Liver (tissue), 9 donors: Measurements from ENCODE around the gene SLAIN1. TPM values are rescaled to one million over a fixed set of nuclear protein-coding genes. Genes with fewer than 3 reads are reported as not detected.

Experiments
- DNase-seq: peaks from one replicate; pipeline ENCODE4 v3.0.0-alpha.2; 2017; ENCODE audit warnings: low spot score
- H3K27ac ChIP-seq, 2 donors: one replicate each; pipeline ENCODE4 v1.7.0; 2013; ENCODE audit warnings: inconsistent platforms in 2 of 2, low read length in 2 of 2, control low read depth in 1 of 2, low read depth in 1 of 2, mild to moderate bottlenecking in 1 of 2
- H3K27me3 ChIP-seq, 4 donors: one replicate each; pipeline versions ENCODE4 v1.6.1 to v1.7.0; 2013; ENCODE audit warnings: low read length in 3 of 4, inconsistent platforms in 1 of 4, mild to moderate bottlenecking in 1 of 4, moderate library complexity in 1 of 4; ENCODE audit not compliant: control insufficient read depth in 4 of 4, insufficient read depth in 4 of 4
- H3K36me3 ChIP-seq, 4 donors: one replicate each; pipeline versions ENCODE4 v1.6.1 to v1.7.0; 2013; ENCODE audit warnings: low read length in 3 of 4, mild to moderate bottlenecking in 3 of 4, low read depth in 1 of 4, moderate library complexity in 1 of 4; ENCODE audit not compliant: control insufficient read depth in 4 of 4, insufficient read depth in 3 of 4
- H3K4me1 ChIP-seq, 4 donors: one replicate each; pipeline versions ENCODE4 v1.6.1 to v1.7.0; 2013; ENCODE audit warnings: low read length in 3 of 4, mild to moderate bottlenecking in 3 of 4, moderate library complexity in 1 of 4; ENCODE audit not compliant: control insufficient read depth in 4 of 4, insufficient read depth in 4 of 4
- H3K4me3 ChIP-seq, 3 donors: one replicate each; pipeline versions ENCODE4 v1.6.1 to v1.7.0; 2013; ENCODE audit warnings: low read length in 3 of 3, control low read depth in 1 of 3, low read depth in 1 of 3, mild to moderate bottlenecking in 1 of 3
- H3K9ac ChIP-seq, 2 donors: one replicate each; pipeline ENCODE4 v1.7.0; 2013; ENCODE audit warnings: low read length in 2 of 2, mild to moderate bottlenecking in 2 of 2, moderate library complexity in 2 of 2, control low read depth in 1 of 2, low read depth in 1 of 2
- H3K9me3 ChIP-seq, 4 donors: one replicate each; pipeline versions ENCODE4 v1.6.1 to v1.7.0; 2013; ENCODE audit warnings: low read length in 3 of 4; ENCODE audit not compliant: control insufficient read depth in 4 of 4
- ATF3 ChIP-seq: IDR thresholded peaks from 2 replicates; pipeline ENCODE4 v1.6.1; 2016; ENCODE audit warnings: antibody characterized with exemption
- CTCF ChIP-seq: fragments of 150-350 bp; IDR thresholded peaks from 2 replicates; pipeline ENCODE4 v1.5.1; 2017; ENCODE audit warnings: improper control_type of control experiment, low read depth, low read length; ENCODE audit not compliant: missing input control
- FOXA1 ChIP-seq: IDR thresholded peaks from 2 replicates; pipeline ENCODE4 v1.6.1; 2016; ENCODE audit warnings: antibody characterized with exemption
- FOXA2 ChIP-seq: IDR thresholded peaks from 2 replicates; pipeline ENCODE4 v1.6.1; 2016; ENCODE audit warnings: antibody characterized with exemption
- GABPA ChIP-seq, 2 donors: IDR thresholded peaks in 1 of 2; conservative IDR thresholded peaks in 1 of 2; 2 replicates each; pipeline ENCODE4 v1.6.1; 2016; ENCODE audit warnings: antibody characterized with exemption in 2 of 2, mild to moderate bottlenecking in 1 of 2, moderate library complexity in 1 of 2
- HNF4A ChIP-seq, 2 donors: conservative IDR thresholded peaks; 2 replicates each; pipeline ENCODE4 v1.6.1; 2016; ENCODE audit warnings: antibody characterized with exemption in 2 of 2, mild to moderate bottlenecking in 2 of 2
- HNF4G ChIP-seq: IDR thresholded peaks from 2 replicates; pipeline ENCODE4 v1.6.1; 2016; ENCODE audit warnings: antibody characterized with exemption
- JUND ChIP-seq, 2 donors: IDR thresholded peaks; 2 replicates each; pipeline ENCODE4 v1.6.1; 2016; ENCODE audit warnings: antibody characterized with exemption in 2 of 2
- MAX ChIP-seq: IDR thresholded peaks from 2 replicates; pipeline ENCODE4 v1.6.1; 2016; ENCODE audit warnings: antibody characterized with exemption
- NR2F2 ChIP-seq: IDR thresholded peaks from 2 replicates; pipeline ENCODE4 v1.6.1; 2016; ENCODE audit warnings: antibody characterized with exemption
- RAD21 ChIP-seq, 2 donors: IDR thresholded peaks; 2 replicates each; pipeline ENCODE4 v1.6.1; 2016; ENCODE audit warnings: antibody characterized with exemption in 2 of 2, mild to moderate bottlenecking in 2 of 2
- RXRA ChIP-seq, 2 donors: IDR thresholded peaks; 2 replicates each; pipeline ENCODE4 v1.6.1; 2017 to 2018; ENCODE audit warnings: antibody characterized with exemption in 2 of 2, mild to moderate bottlenecking in 1 of 2
- TAF1 ChIP-seq: conservative IDR thresholded peaks from 2 replicates; pipeline ENCODE4 v1.6.1; 2016; ENCODE audit warnings: antibody characterized with exemption, mild to moderate bottlenecking
- YY1 ChIP-seq: IDR thresholded peaks from 2 replicates; pipeline ENCODE4 v1.6.1; 2016; ENCODE audit warnings: antibody characterized with exemption, mild to moderate bottlenecking
- WGBS: extraction: QIAGEN DNeasy Blood & Tissue Kit; methylation state at CpG from one replicate; pipeline ENCODE4 v1.1.7; 2013; 5-methylcytosine and 5-hydroxymethylcytosine counted together
- polyA plus RNA-seq, 2 donors: library from polyadenylated mRNA; stranded (reverse) in 1 of 2; unstranded in 1 of 2; fragments of 200-250 nt in 1 of 2; fragments of >200 nt in 1 of 2; fragmentation: Nextera tagmentation in 1 of 2; extraction: Ambion mirVana in 1 of 2; gene quantifications; one replicate each; pipeline versions ENCODE4 v1.2.1 to v1.2.3, GENCODE V29; 2013 to 2015
- total RNA-seq, 2 donors: library from RNA; depleted of rRNA; stranded (reverse); fragments of >200 nt; gene quantifications; one replicate each; pipeline ENCODE4 v1.2.3, GENCODE V29; 2014
- TF ChIP-seq, protein P1 (sequence below): IDR thresholded peaks from 2 replicates; pipeline ENCODE4 v1.6.1; 2016; ENCODE audit warnings: antibody characterized with exemption, mild to moderate bottlenecking
- TF ChIP-seq, protein P2 (sequence below): IDR thresholded peaks from 2 replicates; pipeline ENCODE4 v1.6.1; 2016; ENCODE audit warnings: antibody characterized with exemption
- donor health status: healthy.
- donor health status: healthy.
- donor health status: healthy.
- donor health status: healthy.
- donor health status: healthy.

Gene SLAIN1
- total and polyA plus RNA-seq, 4 donors, result 1.9 to 7.9 (median 7.1) TPM

DNA sequence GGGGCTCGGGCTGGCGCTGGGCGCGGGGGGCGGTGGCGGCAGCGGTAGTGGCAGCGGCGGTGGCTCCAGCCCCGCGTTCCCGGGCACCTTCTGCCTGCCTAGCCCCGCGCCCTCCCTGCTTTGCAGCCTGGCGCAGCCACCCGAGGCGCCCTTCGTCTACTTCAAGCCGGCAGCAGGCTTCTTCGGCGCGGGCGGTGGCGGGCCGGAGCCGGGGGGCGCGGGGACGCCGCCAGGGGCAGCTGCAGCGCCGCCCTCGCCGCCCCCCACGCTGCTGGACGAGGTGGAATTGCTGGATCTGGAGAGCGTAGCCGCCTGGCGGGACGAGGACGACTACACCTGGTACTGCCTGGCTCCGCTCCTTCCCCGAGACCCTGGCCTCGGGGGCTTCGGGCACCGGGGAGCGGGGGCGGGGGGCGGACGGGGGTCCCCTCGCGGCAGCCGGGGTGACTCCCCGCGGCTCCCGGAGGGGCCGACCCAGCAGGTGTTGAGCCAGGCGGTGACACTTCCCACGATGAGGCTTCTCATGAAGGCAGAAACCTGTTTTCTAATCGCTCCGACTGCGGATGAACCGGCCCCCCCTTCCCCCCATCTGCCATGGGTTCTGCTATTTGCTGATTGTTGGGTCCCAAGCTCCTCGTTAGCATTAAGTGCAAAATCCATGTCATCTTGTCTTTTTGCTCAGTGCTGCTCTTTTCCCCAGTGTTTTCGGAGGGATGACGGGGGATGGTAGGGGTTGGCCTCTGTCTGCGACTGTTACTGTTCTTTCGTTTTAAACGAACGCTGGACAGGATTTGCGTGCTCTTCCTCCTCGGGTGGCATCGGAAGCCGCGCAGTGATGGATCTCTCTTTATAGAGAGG, 943 bp downstream of the SLAIN1 start:
- peak overlapping the region; percentile 54 to 55 for H3K27ac ChIP-seq
- H3K27me3 ChIP-seq, result no peaks in the 10 kb centered on the region
- under 1% methylated on average over 75 of the region's 75 CpGs for WGBS
- H3K4me1 ChIP-seq, result peaks cover 0 to 28% (median 16%) of the 10 kb centered on the region in 4 donors
- TF ChIP-seq YY1 (no peak), CTCF (no peak), TAF1 (no peak), RXRA (IDR thresholded peaks at IDR 0.05) (no peak), FOXA1 (no peak), HNF4G (no peak), JUND (IDR thresholded peaks at IDR 0.05) (peak in 1 of 2 donors; percentile 13), FOXA2 (no peak), MAX (no peak), GABPA (IDR thresholded peaks at IDR 0.05 in 1 of 2, conservative IDR thresholded peaks at IDR 0.05 in 1 of 2) (no peak), ATF3 (no peak), RAD21 (IDR thresholded peaks at IDR 0.05) (no peak), HNF4A (conservative IDR thresholded peaks at IDR 0.05) (no peak), NR2F2 (no peak)
- TF ChIP-seq, protein P1, sequence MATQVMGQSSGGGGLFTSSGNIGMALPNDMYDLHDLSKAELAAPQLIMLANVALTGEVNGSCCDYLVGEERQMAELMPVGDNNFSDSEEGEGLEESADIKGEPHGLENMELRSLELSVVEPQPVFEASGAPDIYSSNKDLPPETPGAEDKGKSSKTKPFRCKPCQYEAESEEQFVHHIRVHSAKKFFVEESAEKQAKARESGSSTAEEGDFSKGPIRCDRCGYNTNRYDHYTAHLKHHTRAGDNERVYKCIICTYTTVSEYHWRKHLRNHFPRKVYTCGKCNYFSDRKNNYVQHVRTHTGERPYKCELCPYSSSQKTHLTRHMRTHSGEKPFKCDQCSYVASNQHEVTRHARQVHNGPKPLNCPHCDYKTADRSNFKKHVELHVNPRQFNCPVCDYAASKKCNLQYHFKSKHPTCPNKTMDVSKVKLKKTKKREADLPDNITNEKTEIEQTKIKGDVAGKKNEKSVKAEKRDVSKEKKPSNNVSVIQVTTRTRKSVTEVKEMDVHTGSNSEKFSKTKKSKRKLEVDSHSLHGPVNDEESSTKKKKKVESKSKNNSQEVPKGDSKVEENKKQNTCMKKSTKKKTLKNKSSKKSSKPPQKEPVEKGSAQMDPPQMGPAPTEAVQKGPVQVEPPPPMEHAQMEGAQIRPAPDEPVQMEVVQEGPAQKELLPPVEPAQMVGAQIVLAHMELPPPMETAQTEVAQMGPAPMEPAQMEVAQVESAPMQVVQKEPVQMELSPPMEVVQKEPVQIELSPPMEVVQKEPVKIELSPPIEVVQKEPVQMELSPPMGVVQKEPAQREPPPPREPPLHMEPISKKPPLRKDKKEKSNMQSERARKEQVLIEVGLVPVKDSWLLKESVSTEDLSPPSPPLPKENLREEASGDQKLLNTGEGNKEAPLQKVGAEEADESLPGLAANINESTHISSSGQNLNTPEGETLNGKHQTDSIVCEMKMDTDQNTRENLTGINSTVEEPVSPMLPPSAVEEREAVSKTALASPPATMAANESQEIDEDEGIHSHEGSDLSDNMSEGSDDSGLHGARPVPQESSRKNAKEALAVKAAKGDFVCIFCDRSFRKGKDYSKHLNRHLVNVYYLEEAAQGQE, result peak; percentile 34
- TF ChIP-seq, protein P2, sequence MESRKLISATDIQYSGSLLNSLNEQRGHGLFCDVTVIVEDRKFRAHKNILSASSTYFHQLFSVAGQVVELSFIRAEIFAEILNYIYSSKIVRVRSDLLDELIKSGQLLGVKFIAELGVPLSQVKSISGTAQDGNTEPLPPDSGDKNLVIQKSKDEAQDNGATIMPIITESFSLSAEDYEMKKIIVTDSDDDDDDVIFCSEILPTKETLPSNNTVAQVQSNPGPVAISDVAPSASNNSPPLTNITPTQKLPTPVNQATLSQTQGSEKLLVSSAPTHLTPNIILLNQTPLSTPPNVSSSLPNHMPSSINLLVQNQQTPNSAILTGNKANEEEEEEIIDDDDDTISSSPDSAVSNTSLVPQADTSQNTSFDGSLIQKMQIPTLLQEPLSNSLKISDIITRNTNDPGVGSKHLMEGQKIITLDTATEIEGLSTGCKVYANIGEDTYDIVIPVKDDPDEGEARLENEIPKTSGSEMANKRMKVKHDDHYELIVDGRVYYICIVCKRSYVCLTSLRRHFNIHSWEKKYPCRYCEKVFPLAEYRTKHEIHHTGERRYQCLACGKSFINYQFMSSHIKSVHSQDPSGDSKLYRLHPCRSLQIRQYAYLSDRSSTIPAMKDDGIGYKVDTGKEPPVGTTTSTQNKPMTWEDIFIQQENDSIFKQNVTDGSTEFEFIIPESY, result no peak
- H3K4me3 ChIP-seq, result peak overlapping the region; percentile 69 to 99 (median 92)
- peak; percentile 52 for DNase-seq
- no peaks in the 10 kb centered on the region for H3K36me3 ChIP-seq
- H3K9me3 ChIP-seq, result no peaks in the 10 kb centered on the region
- H3K9ac ChIP-seq, result peak overlapping the region; percentile 15 to 59
